HG02852 (cell line): ENCODE data around the gene LSP1.
"Not testable (repeated sequence)": the region's sequence is repeated elsewhere in the genome, so short reads cannot be mapped to it uniquely, and the experiment has no call there.

Source experiments
- ATAC-seq: cut with Tn5 transposase; IDR thresholded peaks from one replicate; pipeline ENCODE4 v1.9.1; 2021; ENCODE audit warnings: mild to moderate bottlenecking, moderate library complexity; ENCODE audit not compliant: unreplicated experiment

LSP1 gene

GRCh38 chr11:1937616-1938342 is 84.9 kb downstream of the LSP1 start:
- ATAC-seq = no peak

- ATAC-seq = no peak
Observed at GRCh38 chr11:1938343-1939005, 85.6 kb downstream of the LSP1 start.

GRCh38 chr11:1939006-1939625 is 86.2 kb downstream of the LSP1 start:
- ATAC-seq = no peak

- not testable (repeated sequence) for ATAC-seq
Observed at GRCh38 chr11:1939788-1940187, 86.9 kb downstream of the LSP1 start.
